Measurements from ENCODE around the gene PRR22. TPM values are rescaled to one million over a fixed set of nuclear protein-coding genes. Genes with fewer than 3 reads are reported as not detected.

The PRR22 gene
- total RNA-seq, 4 donors from 2014 or later = 1.1 to 10.5 (median 1.6) TPM

GRCh38 chr19:5778402-5778801 is 6.1 kb downstream of the PRR22 start:
- intact Hi-C loops (cut with DNase I; ENCODE audit: low total_unique reads) = no loop called here
- Histone ChIP-seq H3K9me3 (no peaks in the 10 kb centered on the region), H3K27me3 (no peaks in the 10 kb centered on the region), H3K4me1 (peaks cover 0 to 3% (median 0%) of the 10 kb centered on the region in 4 donors), H3K36me3 (no peaks in the 10 kb centered on the region), H3K27ac (no peak overlapping the region), H3K4me3 (no peak overlapping the region)
- WGBS, 2 donors (ENCODE audit: low coverage in 1 of 2) = 85% methylated on average over 17 of the region's 17 CpGs; no CpG with 5 or more reads in 1 of the 2 donors
- DNase-seq = no peak
- in situ Hi-C loops (cut with MboI; ENCODE audit: low pct_ligation_motif_present in 1 of 4, low pct_unique_long_range_greater_than_20kb in 1 of 4, low sequenced_read_pairs in 3 of 4) = no loop called here
- TF ChIP-seq POLR2A (IDR thresholded peaks at IDR 0.05) (no peak), POLR2AphosphoS5 (IDR thresholded peaks at IDR 0.05) (no peak), EP300 (IDR thresholded peaks at IDR 0.05; ENCODE audit: low read depth) (no peak), CTCF (IDR thresholded peaks at IDR 0.05) (no peak)

GRCh38 chr19:5775668-5776309 is 8.8 kb downstream of the PRR22 start:
- Histone ChIP-seq H3K27ac (no peak overlapping the region), H3K36me3 (no peaks in the 10 kb centered on the region), H3K4me3 (no peak overlapping the region), H3K4me1 (peaks cover 0 to 3% (median 0%) of the 10 kb centered on the region in 4 donors), H3K27me3 (no peaks in the 10 kb centered on the region), H3K9me3 (no peaks in the 10 kb centered on the region)
- in situ Hi-C loops (cut with MboI; ENCODE audit: low pct_ligation_motif_present in 1 of 4, low pct_unique_long_range_greater_than_20kb in 1 of 4, low sequenced_read_pairs in 3 of 4) (no loop called here), intact Hi-C loops (cut with DNase I; ENCODE audit: low total_unique reads) (no loop called here)
- WGBS, 2 donors (ENCODE audit: low coverage in 1 of 2) = 57 to 67% methylated on average over 1 to 16 of the region's 17 CpGs
- TF ChIP-seq POLR2AphosphoS5 (IDR thresholded peaks at IDR 0.05) (no peak), CTCF (IDR thresholded peaks at IDR 0.05) (no peak), POLR2A (IDR thresholded peaks at IDR 0.05) (no peak), EP300 (IDR thresholded peaks at IDR 0.05; ENCODE audit: low read depth) (no peak)
- DNase-seq = no peak

GRCh38 chr19:5774921-5775320 is 9.6 kb downstream of the PRR22 start:
- no peaks in the 10 kb centered on the region for H3K27me3 ChIP-seq
- TF ChIP-seq POLR2A (IDR thresholded peaks at IDR 0.05) (no peak), POLR2AphosphoS5 (IDR thresholded peaks at IDR 0.05) (no peak), CTCF (IDR thresholded peaks at IDR 0.05) (no peak)
- no peak overlapping the region for H3K27ac ChIP-seq
- DNase-seq = no peak
- H3K4me1 ChIP-seq = peaks cover 0 to 3% (median 0%) of the 10 kb centered on the region in 4 donors
- no peaks in the 10 kb centered on the region for H3K36me3 ChIP-seq
- no peaks in the 10 kb centered on the region for H3K9me3 ChIP-seq
- intact Hi-C loops (cut with DNase I; ENCODE audit: low total_unique reads) = no loop called here
- WGBS, 2 donors (ENCODE audit: low coverage in 1 of 2) = 60 to 100% methylated on average over 2 to 8 of the region's 8 CpGs
- no peak overlapping the region for H3K4me3 ChIP-seq
- in situ Hi-C loops (cut with MboI; ENCODE audit: low pct_ligation_motif_present in 1 of 4, low pct_unique_long_range_greater_than_20kb in 1 of 4, low sequenced_read_pairs in 3 of 4) = no loop called here

- Histone ChIP-seq H3K27me3 (no peaks in the 10 kb centered on the region), H3K27ac (no peak overlapping the region), H3K4me3 (no peak overlapping the region), H3K36me3 (no peaks in the 10 kb centered on the region), H3K4me1 (peaks cover 0 to 3% (median 0%) of the 10 kb centered on the region in 4 donors), H3K9me3 (no peaks in the 10 kb centered on the region)
- intact Hi-C loops (cut with DNase I; ENCODE audit: low total_unique reads) (no loop called here), in situ Hi-C loops (cut with MboI; ENCODE audit: low pct_ligation_motif_present in 1 of 4, low pct_unique_long_range_greater_than_20kb in 1 of 4, low sequenced_read_pairs in 3 of 4) (no loop called here)
- DNase-seq = no peak
- TF ChIP-seq POLR2A (IDR thresholded peaks at IDR 0.05) (no peak), CTCF (IDR thresholded peaks at IDR 0.05) (no peak), EP300 (IDR thresholded peaks at IDR 0.05; ENCODE audit: low read depth) (no peak), POLR2AphosphoS5 (IDR thresholded peaks at IDR 0.05) (no peak)
- WGBS, 2 donors (ENCODE audit: low coverage in 1 of 2) = 60 to 79% methylated on average over 1 to 5 of the region's 5 CpGs
Measured at GRCh38 chr19:5773276-5773675, 11.3 kb downstream of the PRR22 start.
